Measurements from ENCODE around the gene CREB3L2. TPM values are rescaled to one million over a fixed set of nuclear protein-coding genes. Genes with fewer than 3 reads are reported as not detected.
A peak's percentile ranks its signal among the peaks of the same experiment; 100 is the strongest.

CREB3L2 gene
- total and polyA plus RNA-seq, 2 of the 13 experiments (the other 11 are each of a cell fraction or from before 2014, with no cell fraction given): 22.1 to 41.1 TPM

- TF ChIP-seq ZNF609 (CRISPR knock-in tag; IDR thresholded peaks at IDR 0.05; ENCODE audit: borderline replicate concordance): peak; percentile 76; the same call in 1 of the 2 replicates
- peak; percentile 92 for TF ChIP-seq HNF4A (CRISPR knock-in tag; IDR thresholded peaks at IDR 0.05)
- TF ChIP-seq FOXP4 (CRISPR knock-in tag; IDR thresholded peaks at IDR 0.05): peak; percentile 98
- TF ChIP-seq FOXA3 (CRISPR knock-in tag; IDR thresholded peaks at IDR 0.05): peak; percentile 81
- TF ChIP-seq MYPOP (CRISPR knock-in tag; IDR thresholded peaks at IDR 0.05): peak; percentile 35; the same call in 1 of the 2 replicates
- TF ChIP-seq ZBTB39 (CRISPR knock-in tag; IDR thresholded peaks at IDR 0.05): peak; percentile 99
- peak; percentile 54; the same call in 1 of the 2 replicates for TF ChIP-seq ZNF337 (CRISPR knock-in tag; IDR thresholded peaks at IDR 0.05; ENCODE audit: borderline replicate concordance, low read depth)
- TF ChIP-seq POGZ (CRISPR knock-in tag; IDR thresholded peaks at IDR 0.05): peak; percentile 56
- TF ChIP-seq PPARG (CRISPR knock-in tag; conservative IDR thresholded peaks at IDR 0.05): peak; percentile 79
- TF ChIP-seq TBX3 (IDR thresholded peaks at IDR 0.05; ENCODE audit: borderline replicate concordance): peak; percentile 85; the same call in 1 of the 2 replicates
- TF ChIP-seq HDAC1 (CRISPR knock-in tag; IDR thresholded peaks at IDR 0.05): peak; percentile 58
- TF ChIP-seq ARID5B (CRISPR knock-in tag; IDR thresholded peaks at IDR 0.05): peak; percentile 87
- peak in 1 of 2 experiments; percentile 46; a peak in 1 of 4 replicates for TF ChIP-seq NR2F1 (CRISPR knock-in tag; IDR thresholded peaks at IDR 0.05)
These were observed 47.7 kb upstream of the CREB3L2 start (continued) for GRCh38 chr7:138049505-138050116.
